ENCODE measurements around the gene SEPSECS. TPM values are rescaled to one million over a fixed set of nuclear protein-coding genes. Genes with fewer than 3 reads are reported as not detected.

SEPSECS gene
- total RNA-seq, 1 donor = 8.8 TPM

GRCh38 chr4:25128671-25129070 lies 31.6 kb downstream of the SEPSECS start:
- TF ChIP-seq CTCF (IDR thresholded peaks at IDR 0.05; ENCODE audit: insufficient read depth, low read length) = no peak
- DNase-seq (ENCODE audit: low read depth) = no peak
- H3K4me3 ChIP-seq (ENCODE audit: low read depth, low read length) = no peak overlapping the region

- TF ChIP-seq CTCF (IDR thresholded peaks at IDR 0.05; ENCODE audit: insufficient read depth, low read length) = no peak
- H3K4me3 ChIP-seq (ENCODE audit: low read depth, low read length) = no peak overlapping the region
- DNase-seq (ENCODE audit: low read depth) = no peak
These were observed 37.0 kb downstream of the SEPSECS start for GRCh38 chr4:25123236-25123635.

DNA sequence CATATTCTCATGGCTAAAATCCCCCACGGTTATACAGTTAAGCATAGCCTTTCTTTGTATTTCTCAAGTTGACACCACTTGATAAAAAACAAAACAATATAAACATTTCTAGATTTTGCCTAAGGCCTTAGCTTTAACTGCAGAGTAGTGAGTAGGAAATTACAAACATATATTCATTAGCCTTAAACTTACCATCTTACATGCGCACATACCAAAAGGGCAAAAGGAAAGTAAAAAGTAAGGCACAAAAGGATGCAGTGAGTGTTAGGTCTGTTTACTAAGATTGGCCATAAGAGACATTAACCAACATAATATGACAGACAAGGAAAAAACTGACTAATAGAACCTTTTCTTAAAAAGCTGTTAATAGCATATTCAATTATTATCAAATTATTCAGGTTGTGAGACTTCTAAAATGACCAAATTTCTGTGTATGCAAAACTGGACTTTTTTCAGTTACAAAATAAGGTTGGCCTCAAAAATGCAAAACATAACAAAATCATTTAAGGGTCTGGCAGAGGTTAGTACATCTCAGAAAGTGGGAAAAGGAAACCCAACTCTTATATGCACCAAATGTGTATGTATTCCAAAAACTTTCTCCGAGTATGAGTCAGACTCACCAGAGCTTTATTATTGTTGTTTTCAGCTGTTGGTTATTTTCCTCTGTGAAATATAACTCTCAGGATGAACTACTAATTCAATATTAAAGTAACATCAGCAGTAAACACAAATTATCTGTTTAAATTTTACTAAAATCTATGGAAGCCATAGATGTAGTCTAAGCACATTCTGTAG lies 39.9 kb downstream of the SEPSECS start:
- no peak for DNase-seq (ENCODE audit: low read depth)

GRCh38 chr4:25117716-25118472 lies 42.4 kb downstream of the SEPSECS start:
- TF ChIP-seq CTCF (IDR thresholded peaks at IDR 0.05; ENCODE audit: insufficient read depth, low read length) = no peak
- no peak for DNase-seq (ENCODE audit: low read depth)
- H3K4me3 ChIP-seq (ENCODE audit: low read depth, low read length) = no peak overlapping the region

More for the DNA sequence above, 39.9 kb downstream of the SEPSECS start:
- no peak overlapping the region for H3K4me3 ChIP-seq (ENCODE audit: low read depth, low read length)
- no peak for TF ChIP-seq CTCF (IDR thresholded peaks at IDR 0.05; ENCODE audit: insufficient read depth, low read length)

- no peak for TF ChIP-seq CTCF (IDR thresholded peaks at IDR 0.05; ENCODE audit: insufficient read depth, low read length)
- H3K4me3 ChIP-seq (ENCODE audit: low read depth, low read length) = no peak overlapping the region
- no peak for DNase-seq (ENCODE audit: low read depth)
These were observed 43.0 kb downstream of the SEPSECS start for GRCh38 chr4:25117274-25117673.

GRCh38 chr4:25113915-25114904 lies 46.0 kb downstream of the SEPSECS start:
- no peak for TF ChIP-seq CTCF (IDR thresholded peaks at IDR 0.05; ENCODE audit: insufficient read depth, low read length)
- H3K4me3 ChIP-seq (ENCODE audit: low read depth, low read length) = no peak overlapping the region
- DNase-seq (ENCODE audit: low read depth) = peak; percentile 47

All from fibroblast of the aortic adventitia (primary cell).